Activated CD4-positive, alpha-beta T cell treated with anti-CD3 and anti-CD28 coated beads for 24 hours (primary cell): ENCODE measurements around the gene AADACL4.
A peak's percentile ranks its signal among the peaks of the same experiment; 100 is the strongest.

Source experiments
- DNase-seq, 2 donors: peaks; one replicate each; pipeline ENCODE4 v3.0.0-alpha.2; 2020; ENCODE audit warnings: low read depth in 2 of 2

AADACL4 gene

DNA sequence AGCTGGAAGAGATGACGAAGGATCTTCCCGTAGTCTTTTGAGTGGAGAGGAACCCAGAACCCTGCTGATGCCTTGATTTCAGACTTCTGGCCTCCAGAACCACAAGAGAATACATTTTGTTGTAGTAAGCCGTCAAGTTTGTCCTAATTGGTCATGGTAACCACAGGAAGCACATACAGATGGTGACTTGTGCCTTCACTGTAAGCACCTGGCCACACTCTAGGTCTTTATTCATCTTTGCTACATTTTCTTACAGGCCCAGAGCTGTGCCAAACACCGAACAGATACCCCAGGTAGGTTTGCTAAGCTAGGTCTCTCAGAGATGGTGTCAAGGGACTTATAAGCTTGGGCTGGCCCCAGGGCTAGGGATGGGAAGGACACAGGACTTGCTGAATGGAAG lies 30.7 kb upstream of the AADACL4 start:
- DNase-seq: no peak

DNA sequence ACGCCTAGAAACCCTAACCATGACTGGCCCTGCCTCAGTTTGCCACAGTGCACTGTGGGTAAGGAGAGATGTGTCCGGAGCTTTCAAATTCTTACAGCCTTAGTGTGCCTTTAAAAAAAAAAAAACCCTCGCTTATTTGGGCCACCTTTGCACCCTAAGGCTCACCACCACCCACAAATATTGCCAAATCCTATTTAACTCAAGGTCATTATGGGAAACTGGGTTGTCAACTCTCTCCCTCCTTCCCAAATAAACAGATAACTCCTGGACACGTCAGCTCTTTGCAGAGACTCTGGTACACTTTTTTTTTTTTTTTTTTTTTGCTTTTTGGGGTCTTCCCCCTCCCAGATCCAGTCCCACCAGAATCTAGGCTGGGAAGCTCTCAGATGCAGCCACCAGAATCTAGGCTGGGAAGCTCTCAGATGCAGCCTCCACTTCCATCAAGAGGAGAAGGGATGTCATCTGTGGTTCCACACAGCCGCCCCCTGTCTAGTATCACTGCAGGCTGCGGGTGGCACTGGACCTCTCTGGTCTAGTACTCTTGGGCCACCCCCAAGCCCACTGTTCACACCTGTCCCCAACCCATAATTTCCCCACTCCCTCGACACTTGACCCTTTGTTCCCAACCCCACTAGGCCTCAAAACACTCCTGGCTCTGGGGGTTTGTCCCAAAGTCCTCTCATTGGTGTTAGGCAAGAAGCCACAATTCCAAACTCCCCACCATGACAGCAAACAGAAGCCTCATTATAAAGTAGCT lies 29.3 kb upstream of the AADACL4 start:
- no peak for DNase-seq

DNA sequence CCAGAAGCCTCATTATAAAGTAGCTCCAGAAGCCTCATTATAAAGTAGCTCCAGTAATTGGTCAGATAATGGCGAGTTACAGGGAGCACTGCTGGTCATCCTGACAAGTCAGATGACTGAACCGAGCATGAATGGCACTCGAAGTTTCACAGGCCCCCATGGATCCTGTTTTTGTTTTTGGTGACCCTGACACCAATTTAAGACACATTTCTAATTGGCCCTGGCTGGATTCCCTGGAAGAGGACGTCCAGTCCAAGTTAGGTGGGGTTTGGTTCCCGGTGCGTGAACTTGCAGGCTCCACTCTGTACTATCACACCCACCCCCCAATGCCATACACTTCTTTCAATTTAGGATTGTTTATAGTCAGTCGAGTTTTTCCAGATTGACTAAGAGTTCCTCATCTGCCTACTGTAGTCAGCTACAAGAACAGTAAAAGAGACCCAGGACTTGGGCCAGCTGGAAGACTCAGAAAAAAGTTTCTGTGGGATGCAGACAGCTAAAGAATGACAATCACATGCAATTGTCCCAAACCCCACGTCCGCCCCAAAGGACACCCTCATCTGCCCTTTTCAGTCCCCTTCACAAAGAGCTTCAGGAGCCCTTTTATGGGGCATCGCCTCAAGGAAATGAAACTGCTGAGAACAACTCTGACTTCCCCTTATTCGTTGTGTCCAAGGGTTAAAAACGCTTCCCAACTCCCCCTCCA lies 28.6 kb upstream of the AADACL4 start:
- no peak for DNase-seq

DNA sequence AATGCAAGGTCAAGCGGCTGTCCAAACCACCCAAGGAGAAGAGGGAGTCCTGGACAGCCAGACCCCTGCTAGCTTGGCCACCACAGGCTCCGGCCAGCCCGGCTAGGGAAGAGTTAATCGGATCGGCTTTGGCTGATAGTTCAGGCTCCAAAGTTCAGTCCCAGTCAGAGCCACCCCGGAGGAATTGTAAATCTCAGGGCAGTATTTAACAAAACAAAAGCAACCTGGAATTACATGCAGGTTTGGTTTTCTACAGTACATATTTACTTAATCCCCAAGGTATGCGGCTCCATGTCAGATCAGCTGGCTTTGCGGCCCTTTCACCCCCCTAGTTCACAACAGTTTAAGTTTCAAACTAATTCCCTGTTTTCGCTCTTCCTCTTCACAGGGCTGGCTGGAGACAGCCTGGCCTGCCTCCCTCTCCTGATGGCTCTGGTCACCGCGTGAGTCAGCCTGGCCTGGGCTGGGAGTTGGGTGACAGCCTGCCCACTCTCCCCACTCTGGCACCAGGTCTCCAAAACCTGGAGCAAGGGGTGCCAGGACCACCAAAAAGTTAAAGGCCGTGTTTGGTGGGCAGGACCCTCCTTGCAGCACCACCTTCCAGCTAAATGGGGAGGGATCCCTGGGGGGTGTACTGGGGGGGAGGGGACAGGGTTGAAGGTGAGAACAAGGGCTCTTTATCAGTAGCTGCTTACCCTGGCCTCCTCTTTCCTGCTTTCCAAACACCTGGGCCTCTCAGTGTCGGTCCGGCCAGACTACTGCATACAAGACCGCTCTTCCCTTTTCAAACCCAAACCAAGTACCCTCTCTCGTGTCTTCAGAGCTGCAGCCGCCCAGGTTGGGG lies 27.8 kb upstream of the AADACL4 start:
- no peak for DNase-seq

DNA sequence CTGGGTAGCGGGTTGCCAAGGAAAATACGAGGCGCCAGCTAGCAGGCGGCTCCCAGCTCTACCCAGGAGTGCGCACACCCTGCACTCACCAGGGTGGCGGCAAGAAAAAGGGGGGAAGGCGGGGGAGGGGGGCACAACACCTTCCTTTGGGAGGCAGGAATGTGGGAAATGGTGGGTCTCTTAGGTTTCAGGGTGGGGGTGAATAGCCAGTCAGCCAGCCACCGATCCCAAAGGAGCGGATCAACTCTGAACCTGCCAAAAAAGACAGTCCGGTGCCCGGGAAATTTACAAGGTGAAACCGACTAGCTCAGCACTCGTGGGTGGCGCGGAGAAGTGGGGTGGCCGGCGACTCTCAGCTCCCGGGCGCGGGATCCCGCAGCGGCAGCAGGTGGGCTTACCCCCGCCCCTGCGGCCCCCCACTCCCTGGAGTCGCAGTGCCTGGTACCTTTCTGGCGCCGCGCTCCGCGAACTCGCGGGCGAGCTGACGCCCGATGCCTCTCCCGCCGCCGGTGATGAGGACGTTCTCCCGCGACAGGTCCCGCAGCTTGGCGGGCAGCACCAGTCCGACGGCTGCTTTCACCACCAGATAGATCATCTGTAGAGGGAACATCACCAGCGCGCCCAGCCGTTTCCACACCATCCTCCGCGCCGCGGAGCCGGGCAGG lies 27.0 kb upstream of the AADACL4 start:
- no peak for DNase-seq

DNA sequence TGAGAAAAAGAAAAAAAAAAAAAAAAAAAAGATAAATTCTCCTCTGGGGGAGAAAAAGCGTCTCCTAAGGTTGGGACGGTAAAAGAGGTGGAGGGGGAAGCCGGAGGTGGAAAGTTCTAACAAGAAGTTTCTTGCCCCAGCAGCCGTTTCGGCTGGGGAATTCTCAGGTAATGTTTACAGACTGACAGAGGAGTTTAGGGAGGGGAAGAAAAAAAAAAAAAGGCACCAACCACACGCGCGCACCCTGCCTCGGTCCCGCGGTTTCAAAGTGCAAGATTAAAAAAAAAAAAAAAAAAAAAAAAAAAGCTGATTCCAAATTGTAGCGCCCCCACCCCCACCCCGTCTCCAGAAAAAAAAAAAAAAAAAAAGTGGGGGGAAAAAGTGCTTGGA lies 26.4 kb upstream of the AADACL4 start:
- DNase-seq: peak in 1 of 2 donors; percentile 15

DNA sequence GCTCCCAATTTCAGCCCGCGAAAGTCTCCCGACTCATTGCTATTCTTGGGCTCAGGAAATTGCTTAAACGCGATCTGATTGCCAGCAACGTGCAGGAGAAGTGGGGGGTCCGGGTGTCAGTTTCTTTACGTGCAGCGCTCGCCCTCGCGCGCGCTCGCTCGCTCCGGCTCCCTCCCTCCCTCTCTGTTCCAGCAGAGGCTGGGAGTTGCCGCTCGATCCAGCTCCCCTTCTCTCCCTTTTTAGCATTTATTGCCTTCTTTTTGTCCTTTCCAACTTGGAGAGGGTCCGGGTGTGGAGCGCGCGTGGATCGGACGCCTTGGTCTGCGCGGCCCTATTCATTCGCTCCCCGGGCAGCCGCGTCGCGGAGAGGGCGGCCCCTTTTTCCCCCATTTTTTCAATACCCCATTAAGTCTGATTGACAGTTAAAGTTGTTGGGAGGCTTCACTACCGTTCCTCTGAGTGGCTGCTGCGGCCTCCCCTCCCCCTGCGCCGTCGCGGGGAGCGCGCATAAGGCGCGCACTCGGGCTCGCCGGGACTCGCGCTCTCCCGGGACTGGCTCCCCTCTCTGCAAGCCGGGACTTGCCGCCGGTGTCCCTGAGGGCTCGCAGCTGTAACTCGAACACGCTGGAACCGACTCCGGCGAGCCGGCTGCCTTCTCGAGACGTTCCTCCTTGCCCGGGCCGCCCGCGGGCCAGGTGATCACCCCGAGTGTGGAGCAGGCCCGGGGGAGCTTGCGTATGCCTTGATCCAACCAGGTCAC lies 25.8 kb upstream of the AADACL4 start, which contains the start of gene DHRS3:
TSS of gene DHRS3 (minus strand) at position 310 of the 760 bp plus-strand sequence. CDS start 862 bp downstream, outside the sequence.
- peak; percentile 33 to 48 for DNase-seq

DNA sequence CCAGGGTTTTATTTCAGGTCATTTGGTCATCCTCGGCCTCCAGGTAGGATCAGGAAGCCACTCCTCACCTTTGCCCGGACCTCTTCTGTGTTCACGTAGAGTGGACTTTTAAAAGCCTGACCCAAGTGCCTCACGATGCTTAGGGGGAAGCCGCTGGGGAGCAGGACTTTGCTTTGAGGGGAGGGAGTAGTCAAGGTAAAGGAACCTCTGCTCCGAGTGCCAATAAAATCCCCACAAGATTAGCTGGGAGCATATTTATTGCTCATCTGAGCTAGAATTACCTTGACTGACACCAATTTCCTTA lies 25.3 kb upstream of the AADACL4 start:
- DNase-seq: no peak

DNA sequence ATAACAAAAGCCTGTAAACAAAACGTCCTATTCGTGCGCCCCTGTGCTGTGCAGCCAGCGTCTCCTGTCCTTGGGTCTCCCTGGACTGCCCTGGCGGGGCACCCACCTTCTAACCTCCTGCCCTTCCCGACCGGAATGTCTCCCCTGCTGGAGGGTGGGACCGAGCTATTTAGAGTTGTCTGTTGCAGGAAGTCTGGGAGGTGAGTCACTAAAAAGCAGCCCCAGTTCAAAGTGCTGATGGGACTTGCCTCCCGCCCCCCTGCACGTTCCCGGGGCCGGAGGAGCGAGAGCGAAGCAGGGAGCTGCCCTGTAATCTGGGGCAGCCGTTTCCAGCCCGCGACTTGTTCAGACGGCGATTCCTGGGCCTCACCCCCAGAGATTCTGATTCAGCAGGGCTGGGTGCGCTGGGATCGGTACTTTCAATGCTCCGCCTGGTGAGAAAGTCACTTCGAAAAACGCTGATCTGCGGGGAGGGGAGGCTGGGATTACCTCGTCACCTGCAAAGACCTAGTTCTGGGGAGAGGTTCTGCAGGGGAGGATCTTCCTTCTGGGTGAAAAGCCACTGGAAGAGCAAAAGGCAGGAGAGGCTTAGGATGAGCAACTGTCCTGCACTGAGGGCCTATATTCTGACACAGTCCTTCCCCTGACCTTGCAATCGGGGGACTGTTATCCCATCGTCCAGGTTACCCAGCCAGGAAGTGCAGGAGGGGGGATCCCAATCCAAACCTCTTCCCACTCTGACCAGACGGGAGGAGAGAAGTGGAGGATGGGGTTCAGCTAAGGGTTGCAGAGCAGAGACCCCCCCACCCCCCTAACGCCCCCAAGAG lies 24.7 kb upstream of the AADACL4 start:
- DNase-seq: peak; percentile 43 to 49

DNA sequence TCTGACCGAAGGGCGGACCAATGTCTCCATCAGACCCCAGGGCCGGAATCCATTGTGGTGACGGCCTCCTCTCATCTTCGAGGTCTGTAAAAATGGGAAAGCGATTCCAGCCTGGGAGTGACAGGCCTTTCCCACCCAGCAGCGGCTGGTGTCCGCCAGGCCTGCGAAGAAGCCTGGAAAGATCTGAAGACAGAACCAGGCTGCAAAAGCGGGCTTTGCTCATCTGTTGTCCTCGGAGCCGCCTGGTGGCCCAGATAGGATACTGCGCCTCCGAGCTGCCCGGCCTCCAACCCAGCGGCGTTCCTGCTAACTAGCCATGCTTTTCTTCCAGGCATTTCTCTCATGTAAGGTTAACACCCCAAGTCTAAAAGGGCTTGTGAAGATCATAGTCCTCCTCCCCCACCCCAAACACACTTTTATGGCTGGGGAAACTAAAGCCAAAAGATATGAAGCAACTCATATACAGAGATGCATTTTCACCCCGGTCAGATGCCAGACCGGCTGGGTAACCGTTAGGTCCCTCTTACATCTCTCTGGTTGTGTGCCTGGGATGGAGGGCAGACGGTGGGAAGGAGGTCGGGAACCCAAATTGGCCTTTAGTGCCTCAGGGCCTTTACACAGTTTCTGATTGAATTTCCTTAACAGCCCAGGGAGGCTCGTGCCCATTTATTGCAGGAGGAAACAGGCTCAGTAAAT lies 23.9 kb upstream of the AADACL4 start:
- DNase-seq: peak; percentile 62 to 71

DNA sequence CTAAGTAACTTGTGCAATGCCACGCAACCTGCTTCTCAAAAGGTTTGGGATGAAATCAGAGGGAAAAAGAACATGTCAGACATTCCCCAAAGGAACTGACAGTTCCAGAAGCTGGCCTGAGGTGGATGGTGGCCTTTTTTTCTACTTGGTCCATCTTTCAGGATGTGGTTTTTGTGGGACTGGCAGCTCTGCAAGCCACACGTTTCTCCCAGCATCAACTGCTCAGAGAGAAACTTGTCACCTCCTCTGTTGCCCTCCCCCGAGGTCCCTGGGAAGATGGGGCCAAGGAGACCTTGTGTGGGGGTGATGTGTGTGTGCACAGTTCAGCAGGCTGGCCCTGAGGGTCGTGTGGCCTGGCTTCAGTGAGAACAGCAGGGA lies 23.4 kb upstream of the AADACL4 start:
- no peak for DNase-seq

DNA sequence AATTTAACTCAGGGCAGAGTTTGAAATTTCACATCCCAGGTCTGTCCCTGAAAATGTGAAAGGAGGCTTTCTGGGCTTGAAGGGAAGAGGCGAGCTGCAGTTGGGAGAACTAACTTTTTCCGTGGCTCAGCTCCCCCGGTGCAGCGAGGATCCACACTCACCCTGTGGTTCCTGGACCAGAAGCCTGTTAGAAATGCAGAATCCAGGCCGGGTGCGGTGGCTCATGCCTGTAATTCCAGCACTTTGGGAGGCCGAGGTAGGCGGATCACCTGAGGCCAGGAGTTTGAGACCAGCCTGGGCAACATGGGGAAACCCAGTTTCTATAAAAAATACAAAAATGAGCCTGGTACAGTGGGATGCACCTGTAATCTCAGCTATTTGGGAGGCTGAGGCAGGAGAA lies 23.0 kb upstream of the AADACL4 start:
- DNase-seq: no peak

DNA sequence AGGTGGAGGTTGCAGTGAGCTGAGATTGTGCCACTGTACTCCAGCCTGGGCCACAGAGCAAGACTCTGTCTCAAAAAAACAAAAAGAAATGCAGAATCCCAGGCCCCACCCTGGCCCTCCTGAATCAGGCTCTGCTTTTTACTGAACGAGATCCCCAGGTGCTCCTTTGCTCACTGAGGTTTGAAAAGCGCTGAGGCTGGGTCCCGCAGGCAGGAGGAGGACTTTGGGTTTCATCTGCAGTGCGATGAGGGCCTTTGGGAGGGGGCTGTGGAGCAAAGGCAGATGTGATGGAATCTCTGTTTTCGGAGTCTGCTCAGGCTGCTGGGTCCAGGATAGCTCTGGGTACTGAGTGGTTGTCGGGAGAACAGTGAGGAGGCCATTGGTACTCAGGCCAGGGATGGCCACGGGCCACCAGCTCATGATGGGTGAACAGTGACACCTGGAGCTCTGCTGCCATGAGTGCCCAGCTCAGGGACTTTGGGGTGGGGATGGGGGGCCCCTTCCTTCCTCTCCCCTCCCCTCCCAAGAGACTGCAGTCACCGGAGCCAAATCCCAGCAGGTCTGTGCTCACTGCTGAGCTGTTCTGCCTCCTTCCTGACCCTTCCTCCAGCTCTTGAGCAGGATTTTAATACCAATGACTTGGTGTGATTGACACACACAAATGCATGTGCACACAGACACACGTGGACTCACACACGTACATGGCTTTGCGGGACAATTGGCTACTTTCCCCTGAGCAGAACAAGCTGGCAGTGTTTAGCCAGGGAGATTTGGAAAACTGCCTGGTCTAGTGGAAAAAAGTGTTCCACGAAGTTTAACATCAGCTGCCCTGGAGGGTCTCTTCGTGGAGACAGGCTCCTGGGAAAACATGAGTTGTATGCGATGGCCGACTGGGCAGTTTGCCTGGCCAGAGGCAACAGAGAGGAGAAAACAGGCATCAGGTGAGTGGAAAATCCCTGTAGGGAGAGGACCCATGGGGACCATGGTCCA lies 22.2 kb upstream of the AADACL4 start:
- no peak for DNase-seq

DNA sequence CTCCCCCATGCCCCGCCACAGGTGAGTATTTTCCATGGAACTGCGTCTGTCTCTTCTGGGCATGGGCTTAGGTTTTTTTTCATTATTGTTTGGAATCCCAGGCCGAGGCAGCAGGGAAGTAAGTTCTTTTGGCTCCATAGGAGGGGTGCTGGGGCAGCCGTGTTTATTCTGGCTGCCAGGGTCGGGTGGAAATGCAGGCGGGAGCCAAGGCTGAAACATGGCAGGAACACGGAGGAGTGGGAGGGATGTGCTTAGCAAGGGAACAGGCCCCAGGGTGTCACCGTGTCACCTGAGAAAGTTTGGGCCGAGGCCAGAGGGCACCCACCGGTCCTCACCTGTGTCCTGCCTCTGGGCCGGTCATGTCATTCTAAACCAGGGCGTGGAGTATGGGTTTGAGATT lies 21.4 kb upstream of the AADACL4 start:
- DNase-seq: no peak

DNA sequence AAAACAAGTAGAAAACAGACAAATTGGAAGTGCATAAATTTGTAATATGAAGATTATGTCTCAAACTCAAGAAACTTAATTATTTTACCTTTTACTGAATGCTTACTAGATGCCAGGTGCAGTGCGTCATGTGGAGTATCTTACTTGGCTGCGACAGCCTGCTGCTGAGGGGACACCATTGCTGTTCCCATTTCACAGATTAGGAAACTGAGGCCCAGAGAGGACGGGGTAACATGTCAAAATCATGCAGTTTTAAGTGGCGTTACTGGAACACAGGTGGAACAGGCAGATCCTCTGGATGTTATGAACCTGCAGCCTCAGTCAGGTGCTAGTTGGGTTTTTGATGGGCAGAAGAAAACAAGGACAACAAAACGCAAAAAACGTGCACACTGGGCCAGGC lies 18.6 kb upstream of the AADACL4 start:
- no peak for DNase-seq

DNA sequence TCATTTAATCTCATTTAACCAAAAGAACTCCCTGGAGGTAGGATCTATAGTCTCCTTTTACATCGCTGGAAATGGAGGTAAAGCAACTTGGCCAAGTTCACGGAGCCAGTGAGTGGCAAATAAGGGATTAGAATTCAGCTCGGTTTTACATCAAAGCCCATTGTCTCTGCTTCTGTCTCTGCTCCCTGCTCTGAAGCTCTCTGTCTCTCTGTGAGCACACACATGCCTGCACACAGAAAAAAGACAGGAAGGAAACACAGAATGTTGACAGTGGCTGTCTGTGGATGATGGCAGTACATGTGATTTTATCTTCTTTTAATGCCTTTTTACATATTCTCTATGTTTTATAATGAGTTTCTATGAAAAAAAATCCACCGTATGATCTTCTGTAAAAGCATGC lies 17.0 kb upstream of the AADACL4 start:
- no peak for DNase-seq

DNA sequence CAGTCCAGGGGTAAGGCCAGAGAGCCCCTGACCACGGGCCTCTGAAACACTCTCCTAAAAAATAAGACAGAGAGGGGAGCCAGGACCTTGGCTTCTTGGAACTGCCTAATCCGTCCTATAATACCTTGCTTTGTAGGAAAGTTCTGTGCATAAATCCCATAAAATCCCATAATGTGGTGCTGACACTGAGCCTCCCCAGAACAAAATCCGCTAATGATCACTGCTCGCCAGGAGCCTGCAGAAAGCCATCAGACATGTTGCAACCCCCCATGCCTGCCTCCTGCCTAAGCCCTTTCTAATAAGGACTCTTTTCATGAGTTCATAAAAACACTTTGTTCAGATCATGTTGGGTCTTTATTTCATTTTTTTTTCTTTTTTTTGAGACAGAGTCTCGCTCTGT lies 16.6 kb upstream of the AADACL4 start:
- DNase-seq: no peak

DNA sequence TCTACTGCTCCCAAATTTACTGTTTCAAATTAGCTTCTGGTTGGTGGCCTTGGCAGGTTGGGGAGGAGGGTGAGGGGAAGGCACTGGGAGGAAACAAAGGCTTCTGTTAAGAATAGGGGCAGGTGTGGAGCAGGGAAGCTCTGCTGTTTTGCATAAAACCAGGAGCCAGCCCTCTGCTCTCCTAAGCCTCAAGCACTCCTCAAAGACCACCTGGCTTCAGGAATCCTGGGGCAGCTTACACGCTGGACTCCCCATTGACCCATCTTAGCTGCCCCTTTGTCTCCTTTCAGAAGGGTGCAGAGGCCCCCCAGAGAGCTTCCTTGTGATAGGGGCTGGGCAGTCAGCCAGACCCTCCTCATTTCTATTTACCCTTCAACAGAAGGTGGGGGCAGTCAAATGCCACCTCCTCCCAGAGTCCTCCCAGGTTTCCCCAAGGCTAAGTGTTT lies 14.4 kb upstream of the AADACL4 start:
- no peak for DNase-seq
